Raji (cell line): ENCODE measurements around the gene ZFP30.

Experiments
- POLR2A ChIP-seq: IDR thresholded peaks from 2 replicates; pipeline ENCODE4 v1.6.1; 2011; ENCODE audit warnings: low read depth, low read length, control low read depth; ENCODE audit not compliant: insufficient read depth

ZFP30 gene

GRCh38 chr19:37594304-37594981 is 60.8 kb downstream of the ZFP30 start, which contains the start of the genes ZNF540 and ZNF571:
ZNF540 (plus strand) TSS chr19:37594876; CDS start chr19:37598448, 3,572 bp downstream.
ZNF571 (minus strand) TSS chr19:37594792; CDS start chr19:37586676, 8,116 bp downstream.
- peak; percentile 43 for TF ChIP-seq POLR2A

GRCh38 chr19:37593996-37594303 is 61.3 kb downstream of the ZFP30 start:
- no peak for TF ChIP-seq POLR2A

- no peak for TF ChIP-seq POLR2A
Observed at GRCh38 chr19:37583340-37583739, 71.9 kb downstream of the ZFP30 start.

GRCh38 chr19:37572203-37572602 is 83.1 kb downstream of the ZFP30 start:
- no peak for TF ChIP-seq POLR2A

- no peak for TF ChIP-seq POLR2A
Observed at GRCh38 chr19:37565370-37565669, 89.9 kb downstream of the ZFP30 start.

GRCh38 chr19:37564624-37565369 is 90.5 kb downstream of the ZFP30 start:
- no peak for TF ChIP-seq POLR2A
